ENCODE results near the gene TMBIM4.

- TF ChIP-seq USF2 (CRISPR knock-in tag; IDR thresholded peaks at IDR 0.05) (no peak), CTCF (IDR thresholded peaks at IDR 0.05) (no peak), RELA (CRISPR knock-in tag; IDR thresholded peaks at IDR 0.05; ENCODE audit: borderline replicate concordance) (no peak), MAX (CRISPR knock-in tag; IDR thresholded peaks at IDR 0.05) (no peak), NR3C1 (CRISPR knock-in tag; conservative IDR thresholded peaks at IDR 0.05; ENCODE audit: low read depth) (no peak), ESRRA (CRISPR knock-in tag; IDR thresholded peaks at IDR 0.05; ENCODE audit: borderline replicate concordance) (no peak), HMGXB4 (CRISPR knock-in tag; IDR thresholded peaks at IDR 0.05) (no peak), ZNF232 (CRISPR knock-in tag; IDR thresholded peaks at IDR 0.05) (no peak), ATF3 (CRISPR knock-in tag; conservative IDR thresholded peaks at IDR 0.05) (no peak), NR2C2 (CRISPR knock-in tag; IDR thresholded peaks at IDR 0.05) (no peak), CREB1 (CRISPR knock-in tag; IDR thresholded peaks at IDR 0.05) (no peak)
Observed at GRCh38 chr12:66210840-66211239, 41.0 kb upstream of the TMBIM4 start.
